Panc1 (cell line): ENCODE measurements around the gene TIGIT. TPM values are rescaled to one million over a fixed set of nuclear protein-coding genes. Genes with fewer than 3 reads are reported as not detected.

Source experiments
- ATAC-seq: fragments of 200-7000 bp; cut with Tn5 transposase; 2 replicates; pipeline ENCODE4 v1.9.1; 2020; ENCODE audit warnings: mild to moderate bottlenecking, moderate library complexity
- BruUV-seq: library from RNA; stranded (reverse); fragments of 400-500 nt; replicated peaks from 2 replicates; lab custom pipeline; 2021; lab: Mats Ljungman, UMichigan
- CTCF ChIA-PET: fragments of 300-600 bp; sonication (Branson Sonifier 250); formaldehyde crosslinking; loops from one replicate; lab custom pipeline; 2022; ENCODE audit warnings: antibody characterized with exemption; lab: Charles Lee
- POLR2A ChIA-PET: fragments of 300-600 bp; sonication (Branson Sonifier 250); formaldehyde crosslinking; loops from one replicate; lab custom pipeline; 2022; ENCODE audit warnings: antibody characterized with exemption; lab: Charles Lee
- DNase-seq: peaks from one replicate; pipeline ENCODE4 v3.0.0-alpha.2; 2010; ENCODE audit warnings: low read depth, low spot score
- H3K27ac ChIP-seq: 2 replicates; pipeline ENCODE4 v1.5.1; 2011; ENCODE audit warnings: mild to moderate bottlenecking, low read length, inconsistent platforms
- H3K27me3 ChIP-seq: fragments of 200-500 bp; sonication (Bioruptor generic); 2 replicates; pipeline ENCODE4 v1.6.0; 2014; ENCODE audit warnings: low read length, inconsistent platforms; ENCODE audit not compliant: control insufficient read depth, insufficient read depth
- H3K36me3 ChIP-seq: fragments of 200-500 bp; sonication (Bioruptor generic); 2 replicates; pipeline ENCODE4 v1.5.1; 2014; ENCODE audit warnings: inconsistent platforms, mild to moderate bottlenecking, low read length, moderate library complexity; ENCODE audit not compliant: control insufficient read depth, insufficient read depth
- H3K4me1 ChIP-seq: 2 replicates; pipeline ENCODE4 v1.5.1; 2011; ENCODE audit warnings: inconsistent platforms, mild to moderate bottlenecking, low read length, moderate library complexity; ENCODE audit not compliant: control insufficient read depth, insufficient read depth
- H3K4me3 ChIP-seq, 2 experiments: 2 replicates each; pipeline ENCODE4 v1.5.1; 2011 to 2012; ENCODE audit warnings: low read depth in 2 of 2, low read length in 2 of 2, mild to moderate bottlenecking in 2 of 2, inconsistent platforms in 1 of 2, moderate library complexity in 1 of 2
- H3K9me3 ChIP-seq: fragments of 200-500 bp; sonication (Bioruptor generic); 2 replicates; pipeline ENCODE4 v1.5.1; 2014; ENCODE audit warnings: low read depth, mild to moderate bottlenecking, inconsistent platforms, low read length, moderate library complexity; ENCODE audit not compliant: control insufficient read depth, insufficient read depth
- POLR2AphosphoS5 ChIP-seq: IDR thresholded peaks from 2 replicates; pipeline ENCODE4 v1.6.1; 2012; ENCODE audit warnings: mild to moderate bottlenecking, low read depth, low read length, moderate library complexity
- SIN3A ChIP-seq: IDR thresholded peaks from 2 replicates; pipeline ENCODE4 v1.6.1; 2012; ENCODE audit warnings: low read depth, mild to moderate bottlenecking, low read length, moderate library complexity, borderline replicate concordance; ENCODE audit not compliant: insufficient read depth
- TCF7L2 ChIP-seq: IDR thresholded peaks from 2 replicates; pipeline ENCODE4 v1.6.1; 2011; ENCODE audit warnings: mild to moderate bottlenecking, low read depth, low read length, inconsistent platforms
- in situ Hi-C: cut with HindIII; loops from 2 replicates; pipeline ENCODE4 v1.10.0; 2016; ENCODE audit warnings: low sequenced_read_pairs, low pct_unique_long_range_greater_than_20kb
- intact Hi-C: fragments of 100-400 bp; cut with micrococcal nuclease; formaldehyde crosslinking; loops from one replicate; pipeline ENCODE4 v1.10.0; 2022; ENCODE audit not compliant: unreplicated experiment
- total RNA-seq: library from RNA; stranded (reverse); gene quantifications from one replicate; pipeline ENCODE4 v1.2.1, GENCODE V29; 2021; ENCODE audit not compliant: unreplicated experiment
- TF ChIP-seq, protein P1 (sequence below): fragments of 450-650 bp; IDR thresholded peaks from 2 replicates; pipeline ENCODE4 v1.5.1; 2017; ENCODE audit warnings: mild to moderate bottlenecking
- TF ChIP-seq, protein P2 (sequence below), 2 experiments: IDR thresholded peaks; 2 replicates each; pipeline ENCODE4 v1.6.1; 2011 to 2012; ENCODE audit warnings: low read depth in 2 of 2, control low read depth in 1 of 2, low read length in 1 of 2, mild to moderate bottlenecking in 1 of 2, moderate library complexity in 1 of 2; ENCODE audit not compliant: insufficient read depth in 1 of 2

TIGIT gene
- total RNA-seq, 1 experiment from 2014 or later, result not detected

DNA sequence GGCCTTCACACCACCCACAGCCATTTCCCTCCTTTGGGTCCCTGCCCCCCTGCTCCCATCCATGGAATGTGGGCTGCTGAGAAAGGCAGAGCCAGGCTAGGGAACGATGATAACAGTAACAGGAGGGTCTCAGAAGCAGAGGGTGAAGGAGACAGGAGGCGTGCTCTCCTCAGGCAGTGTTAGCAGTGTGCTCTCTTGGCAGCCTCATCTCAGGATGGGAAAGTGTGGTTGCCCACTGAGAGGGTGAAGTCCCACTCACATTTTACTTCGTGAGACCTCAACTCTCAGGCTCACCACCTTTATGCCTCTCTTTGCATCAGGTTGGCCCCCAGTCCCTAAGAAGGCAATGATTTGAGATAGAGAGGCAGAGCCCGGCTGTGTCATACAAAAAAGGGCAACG, 24.5 kb downstream of the TIGIT start:
- DNase-seq (no peak), ATAC-seq (no peak)
- BruUV-seq, result no TSS peak
- Histone ChIP-seq H3K27ac (no peak overlapping the region), H3K27me3 (no peaks in the 10 kb centered on the region; the same call in 1 of the 2 replicates), H3K36me3 (no peaks in the 10 kb centered on the region), H3K4me1 (no peaks in the 10 kb centered on the region), H3K4me3 (no peak overlapping the region), H3K9me3 (no peaks in the 10 kb centered on the region)
- TF ChIP-seq POLR2AphosphoS5 (no peak), TCF7L2 (no peak), SIN3A (no peak)
- TF ChIP-seq, protein P1, sequence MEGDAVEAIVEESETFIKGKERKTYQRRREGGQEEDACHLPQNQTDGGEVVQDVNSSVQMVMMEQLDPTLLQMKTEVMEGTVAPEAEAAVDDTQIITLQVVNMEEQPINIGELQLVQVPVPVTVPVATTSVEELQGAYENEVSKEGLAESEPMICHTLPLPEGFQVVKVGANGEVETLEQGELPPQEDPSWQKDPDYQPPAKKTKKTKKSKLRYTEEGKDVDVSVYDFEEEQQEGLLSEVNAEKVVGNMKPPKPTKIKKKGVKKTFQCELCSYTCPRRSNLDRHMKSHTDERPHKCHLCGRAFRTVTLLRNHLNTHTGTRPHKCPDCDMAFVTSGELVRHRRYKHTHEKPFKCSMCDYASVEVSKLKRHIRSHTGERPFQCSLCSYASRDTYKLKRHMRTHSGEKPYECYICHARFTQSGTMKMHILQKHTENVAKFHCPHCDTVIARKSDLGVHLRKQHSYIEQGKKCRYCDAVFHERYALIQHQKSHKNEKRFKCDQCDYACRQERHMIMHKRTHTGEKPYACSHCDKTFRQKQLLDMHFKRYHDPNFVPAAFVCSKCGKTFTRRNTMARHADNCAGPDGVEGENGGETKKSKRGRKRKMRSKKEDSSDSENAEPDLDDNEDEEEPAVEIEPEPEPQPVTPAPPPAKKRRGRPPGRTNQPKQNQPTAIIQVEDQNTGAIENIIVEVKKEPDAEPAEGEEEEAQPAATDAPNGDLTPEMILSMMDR, result no peak
- TF ChIP-seq, protein P2, sequence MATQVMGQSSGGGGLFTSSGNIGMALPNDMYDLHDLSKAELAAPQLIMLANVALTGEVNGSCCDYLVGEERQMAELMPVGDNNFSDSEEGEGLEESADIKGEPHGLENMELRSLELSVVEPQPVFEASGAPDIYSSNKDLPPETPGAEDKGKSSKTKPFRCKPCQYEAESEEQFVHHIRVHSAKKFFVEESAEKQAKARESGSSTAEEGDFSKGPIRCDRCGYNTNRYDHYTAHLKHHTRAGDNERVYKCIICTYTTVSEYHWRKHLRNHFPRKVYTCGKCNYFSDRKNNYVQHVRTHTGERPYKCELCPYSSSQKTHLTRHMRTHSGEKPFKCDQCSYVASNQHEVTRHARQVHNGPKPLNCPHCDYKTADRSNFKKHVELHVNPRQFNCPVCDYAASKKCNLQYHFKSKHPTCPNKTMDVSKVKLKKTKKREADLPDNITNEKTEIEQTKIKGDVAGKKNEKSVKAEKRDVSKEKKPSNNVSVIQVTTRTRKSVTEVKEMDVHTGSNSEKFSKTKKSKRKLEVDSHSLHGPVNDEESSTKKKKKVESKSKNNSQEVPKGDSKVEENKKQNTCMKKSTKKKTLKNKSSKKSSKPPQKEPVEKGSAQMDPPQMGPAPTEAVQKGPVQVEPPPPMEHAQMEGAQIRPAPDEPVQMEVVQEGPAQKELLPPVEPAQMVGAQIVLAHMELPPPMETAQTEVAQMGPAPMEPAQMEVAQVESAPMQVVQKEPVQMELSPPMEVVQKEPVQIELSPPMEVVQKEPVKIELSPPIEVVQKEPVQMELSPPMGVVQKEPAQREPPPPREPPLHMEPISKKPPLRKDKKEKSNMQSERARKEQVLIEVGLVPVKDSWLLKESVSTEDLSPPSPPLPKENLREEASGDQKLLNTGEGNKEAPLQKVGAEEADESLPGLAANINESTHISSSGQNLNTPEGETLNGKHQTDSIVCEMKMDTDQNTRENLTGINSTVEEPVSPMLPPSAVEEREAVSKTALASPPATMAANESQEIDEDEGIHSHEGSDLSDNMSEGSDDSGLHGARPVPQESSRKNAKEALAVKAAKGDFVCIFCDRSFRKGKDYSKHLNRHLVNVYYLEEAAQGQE (IDR thresholded peaks at IDR 0.05; ENCODE audit: insufficient read depth in 1 of 2, low read depth in 2 of 2, low read length in 1 of 2), result no peak
- intact Hi-C loops (no loop called here), in situ Hi-C loops (no loop called here)
- ChIA-PET POLR2A (no interaction called here), CTCF (no interaction called here)

DNA sequence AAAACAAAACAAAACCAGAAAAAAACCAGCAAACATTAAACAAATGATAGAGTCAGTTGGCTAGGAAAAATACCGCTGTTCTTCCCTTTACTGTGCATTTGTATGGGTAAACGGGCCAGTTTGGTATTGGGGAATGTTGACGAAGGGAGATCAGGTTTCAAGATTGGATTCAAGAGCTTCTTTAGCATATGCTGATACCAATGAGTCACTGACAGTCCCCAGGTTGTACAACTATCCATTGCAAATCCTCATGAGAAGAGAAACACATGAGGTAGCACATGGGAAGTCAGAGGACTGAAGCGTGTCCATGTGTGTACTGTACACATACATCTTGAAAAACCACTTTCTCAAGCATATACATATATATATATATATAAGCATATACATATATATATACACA, 25.6 kb downstream of the TIGIT start:
- Histone ChIP-seq H3K27me3 (no peaks in the 10 kb centered on the region; the same call in 1 of the 2 replicates), H3K9me3 (no peaks in the 10 kb centered on the region), H3K27ac (no peak overlapping the region), H3K36me3 (no peaks in the 10 kb centered on the region), H3K4me3 (no peak overlapping the region), H3K4me1 (no peaks in the 10 kb centered on the region)
- ATAC-seq (no peak), DNase-seq (no peak)
- CTCF ChIA-PET, result no interaction called here
- TF ChIP-seq SIN3A, result no peak
- no peak for TF ChIP-seq TCF7L2
- TF ChIP-seq, protein P2 (IDR thresholded peaks at IDR 0.05; ENCODE audit: insufficient read depth in 1 of 2, low read depth in 2 of 2, low read length in 1 of 2), result no peak
- TF ChIP-seq, protein P1, result no peak
- no peak for TF ChIP-seq POLR2AphosphoS5
- BruUV-seq, result no TSS peak
- in situ Hi-C loops (no loop called here), intact Hi-C loops (no loop called here)
- POLR2A ChIA-PET, result no interaction called here
